Activated CD4-positive, alpha-beta T cell treated with anti-CD3 and anti-CD28 coated beads, Interleukin-2, amount 10 ng/mL, durations not matched to agents 24 days and 14 days (primary cell): ENCODE results near the gene TNFRSF4. TPM values are rescaled to one million over a fixed set of nuclear protein-coding genes. Genes with fewer than 3 reads are reported as not detected.

Source experiments
- DNase-seq: peaks from one replicate; pipeline ENCODE4 v3.0.0; 2022
- H3K27ac Mint-ChIP-seq: one replicate; pipeline ENCODE4 v1.8.0; 2022; ENCODE audit warnings: mild to moderate bottlenecking, mixed read lengths
- H3K27me3 Mint-ChIP-seq: one replicate; pipeline ENCODE4 v1.8.0; 2022; ENCODE audit warnings: mixed read lengths
- H3K36me3 Mint-ChIP-seq: one replicate; pipeline ENCODE4 v1.8.0; 2022; ENCODE audit warnings: low read depth, mild to moderate bottlenecking, mixed read lengths
- H3K4me1 Mint-ChIP-seq: one replicate; pipeline ENCODE4 v1.8.0; 2021; ENCODE audit warnings: mixed read lengths
- H3K4me3 Mint-ChIP-seq: one replicate; pipeline ENCODE4 v1.8.0; 2022; ENCODE audit warnings: mild to moderate bottlenecking, moderate library complexity, mixed read lengths
- H3K9me3 Mint-ChIP-seq: one replicate; pipeline ENCODE4 v1.8.0; 2021; ENCODE audit warnings: mixed read lengths
- intact Hi-C: fragments of 100-400 bp; cut with micrococcal nuclease; formaldehyde crosslinking; loops from one replicate; pipeline ENCODE4 v1.15.1; 2023
- total RNA-seq: library from RNA; stranded (reverse); gene quantifications from 2 replicates; pipeline ENCODE4 v1.2.3, GENCODE V29; 2022

The TNFRSF4 gene
- total RNA-seq, 1 donor from 2014 or later = 702 TPM

DNA sequence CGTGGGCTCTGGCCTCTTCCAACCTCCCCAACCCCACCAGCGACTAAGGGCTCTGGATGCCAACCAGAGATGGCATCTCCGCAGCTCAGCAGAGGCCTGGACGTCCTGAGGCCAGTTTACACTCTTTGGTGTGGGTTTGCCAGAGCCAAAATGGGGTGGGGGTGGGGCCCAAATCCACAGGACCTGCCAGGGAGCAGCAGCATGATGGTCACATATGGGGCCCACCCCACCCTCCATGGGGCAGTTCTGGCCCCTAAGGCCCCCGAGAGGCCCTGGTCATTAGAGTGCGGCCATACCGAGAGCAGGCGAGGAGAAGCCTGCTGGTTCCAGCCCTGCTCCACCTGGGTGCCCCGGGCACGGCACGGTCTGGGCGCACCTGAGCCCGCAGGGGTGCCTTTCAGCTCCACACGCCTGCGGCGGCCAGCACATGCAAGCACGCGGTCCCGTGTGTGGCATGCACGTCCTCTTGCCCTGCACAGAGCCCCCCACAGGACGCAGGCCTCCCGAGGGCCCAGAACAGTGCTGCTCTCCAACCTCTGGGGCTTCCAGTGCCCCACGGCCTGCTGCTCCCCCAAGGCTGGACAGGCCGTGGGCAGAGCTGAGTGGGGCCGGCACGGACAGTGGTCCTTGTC, 27.8 kb upstream of the TNFRSF4 start:
- H3K27me3 Mint-ChIP-seq = no peaks in the 10 kb centered on the region
- no peaks in the 10 kb centered on the region for H3K36me3 Mint-ChIP-seq
- H3K27ac Mint-ChIP-seq = no peak overlapping the region
- no peaks in the 10 kb centered on the region for H3K4me1 Mint-ChIP-seq
- DNase-seq = no peak
- intact Hi-C loops = no loop called here
- H3K4me3 Mint-ChIP-seq = no peak overlapping the region
- no peaks in the 10 kb centered on the region for H3K9me3 Mint-ChIP-seq

DNA sequence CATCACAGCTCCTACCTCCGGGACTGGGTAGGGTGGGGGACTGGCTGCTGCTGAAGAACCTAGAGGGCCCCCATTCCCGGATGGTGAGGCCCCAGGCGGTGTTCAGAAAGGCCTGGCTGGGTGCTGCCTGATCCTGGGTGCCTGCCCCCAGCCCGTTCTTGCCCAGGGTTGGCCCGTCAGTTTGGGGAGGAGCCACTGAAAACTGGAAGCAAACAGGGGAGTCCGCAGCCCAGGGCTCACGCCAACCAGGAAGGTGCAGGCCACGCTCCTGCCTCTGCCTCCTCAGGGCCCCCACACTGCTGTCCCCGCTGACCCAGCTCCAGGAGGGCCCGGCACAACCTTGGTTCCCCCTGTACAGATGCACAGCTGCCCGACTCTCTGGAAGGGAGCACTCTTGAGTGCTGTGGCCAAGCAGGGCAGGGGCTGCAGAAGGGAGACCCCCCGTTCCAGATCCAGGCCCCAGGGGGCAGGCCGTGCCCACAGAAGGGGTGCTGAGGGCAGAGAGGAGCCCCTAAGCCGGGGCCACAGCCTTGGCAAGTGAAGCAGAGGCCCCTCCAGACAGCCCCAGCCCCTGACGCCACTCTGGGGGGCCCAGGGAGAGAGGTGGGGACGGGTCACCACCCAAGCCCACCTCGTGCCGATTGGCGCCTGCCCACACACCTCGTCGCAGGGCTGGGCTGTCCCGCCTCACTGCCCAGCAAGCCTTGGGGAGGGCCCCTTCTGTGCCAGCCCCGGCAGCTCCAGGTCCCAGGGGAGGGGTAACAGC, 27.1 kb upstream of the TNFRSF4 start:
- intact Hi-C loops = no loop called here

DNA sequence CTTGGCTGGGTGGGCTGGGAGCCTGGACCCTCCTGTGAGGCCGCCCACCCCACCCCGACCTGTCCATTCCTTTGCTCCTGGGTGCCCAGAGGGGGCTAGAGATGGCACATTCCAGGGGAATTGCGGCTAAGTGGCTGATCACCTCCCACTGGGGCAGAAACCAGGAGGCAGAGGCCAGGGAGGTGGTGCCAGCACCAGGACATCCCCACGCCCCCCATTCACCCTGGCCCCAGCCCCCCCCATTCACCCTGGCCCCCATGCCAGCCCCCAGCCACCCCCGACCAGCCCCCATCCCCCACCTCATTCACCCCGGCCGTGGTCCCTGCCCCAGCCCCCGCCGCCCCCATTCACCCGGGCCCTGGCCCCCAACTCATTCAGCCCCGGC, 26.4 kb upstream of the TNFRSF4 start:
- Mint-ChIP-seq H3K4me1 (no peaks in the 10 kb centered on the region), H3K9me3 (no peaks in the 10 kb centered on the region), H3K4me3 (no peak overlapping the region), H3K27me3 (no peaks in the 10 kb centered on the region), H3K27ac (no peak overlapping the region), H3K36me3 (no peaks in the 10 kb centered on the region)
- intact Hi-C loops = no loop called here
- DNase-seq = no peak

More for the DNA sequence above, 27.1 kb upstream of the TNFRSF4 start:
- Mint-ChIP-seq H3K27ac (no peak overlapping the region), H3K36me3 (no peaks in the 10 kb centered on the region), H3K4me1 (no peaks in the 10 kb centered on the region), H3K4me3 (no peak overlapping the region), H3K27me3 (no peaks in the 10 kb centered on the region), H3K9me3 (no peaks in the 10 kb centered on the region)
- DNase-seq = no peak

DNA sequence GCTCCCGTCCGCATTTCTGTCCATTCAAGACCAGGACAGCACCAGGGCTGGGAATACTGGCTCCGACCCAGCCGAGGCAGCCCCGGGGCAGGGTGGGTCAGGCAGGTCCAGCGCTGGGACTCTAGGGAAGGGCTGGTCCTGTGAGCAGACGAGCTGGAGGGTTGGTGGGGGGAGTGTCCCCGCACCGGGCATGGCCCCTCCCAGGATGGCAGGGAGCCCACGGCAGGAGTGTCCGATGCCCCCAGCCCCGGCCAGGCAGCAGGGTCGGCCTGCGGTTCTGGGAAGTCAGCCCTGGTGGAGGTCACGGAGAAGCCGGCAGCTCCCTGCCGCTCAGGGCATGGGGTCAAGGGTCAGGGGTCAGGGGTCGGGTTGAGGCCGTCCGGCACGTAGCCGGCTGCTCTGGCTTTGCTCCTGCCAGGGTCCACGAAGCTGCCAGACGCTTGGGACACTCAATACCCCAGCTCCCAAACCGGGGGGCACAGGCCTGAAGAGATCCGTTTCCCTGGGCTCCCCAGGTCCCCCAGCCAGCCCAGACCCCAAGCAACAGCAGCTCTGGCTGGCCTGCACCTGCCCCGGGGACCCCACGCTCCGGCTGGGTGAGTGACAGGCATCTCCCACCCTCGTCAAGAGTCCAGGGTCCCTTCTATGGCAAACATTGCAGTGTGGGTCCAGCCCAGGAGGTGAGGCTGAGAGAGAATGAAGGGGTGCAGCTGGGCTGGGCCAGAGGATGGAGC, 25.8 kb upstream of the TNFRSF4 start:
- Mint-ChIP-seq H3K4me3 (no peak overlapping the region), H3K4me1 (no peaks in the 10 kb centered on the region), H3K9me3 (no peaks in the 10 kb centered on the region), H3K27me3 (no peaks in the 10 kb centered on the region), H3K27ac (no peak overlapping the region), H3K36me3 (peaks cover 3% of the 10 kb centered on the region)
- intact Hi-C loops = no loop called here
- DNase-seq = no peak

- no peaks in the 10 kb centered on the region for H3K9me3 Mint-ChIP-seq
- intact Hi-C loops = no loop called here
- H3K4me1 Mint-ChIP-seq = peaks cover 4% of the 10 kb centered on the region
- no peaks in the 10 kb centered on the region for H3K27me3 Mint-ChIP-seq
- no peak overlapping the region for H3K4me3 Mint-ChIP-seq
- peaks cover 8% of the 10 kb centered on the region for H3K36me3 Mint-ChIP-seq
- no peak for DNase-seq
- no peak overlapping the region for H3K27ac Mint-ChIP-seq
These were observed 25.3 kb upstream of the TNFRSF4 start for GRCh38 chr1:1239227-1239613.

DNA sequence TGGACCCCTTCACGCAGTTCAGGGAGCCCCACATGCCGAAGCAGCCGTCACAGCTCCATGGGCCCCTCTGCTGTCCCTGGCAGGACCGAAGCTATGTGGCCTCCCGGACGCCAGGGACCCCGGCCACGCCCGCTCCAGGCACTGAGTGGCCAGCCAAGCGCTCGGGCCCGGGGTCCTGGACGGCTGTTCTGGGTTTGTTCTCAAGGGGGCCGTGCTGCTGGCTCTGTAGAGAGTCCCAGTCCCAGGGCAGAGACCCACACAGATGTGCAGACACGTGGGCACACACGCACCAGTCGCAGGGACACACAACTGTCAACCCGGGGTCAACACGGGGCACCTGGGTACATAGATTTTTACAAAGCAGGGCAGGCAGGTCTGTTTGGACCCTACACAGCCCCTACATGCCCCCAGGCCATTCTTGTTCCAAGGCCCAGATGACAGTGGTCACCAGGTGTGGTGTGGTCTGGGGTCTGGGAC, 24.8 kb upstream of the TNFRSF4 start:
- H3K9me3 Mint-ChIP-seq = no peaks in the 10 kb centered on the region

GRCh38 chr1:1237874-1238701, 24.1 kb upstream of the TNFRSF4 start:
- Mint-ChIP-seq H3K36me3 (peaks cover 17% of the 10 kb centered on the region), H3K4me1 (peaks cover 12% of the 10 kb centered on the region), H3K9me3 (peaks cover 3% of the 10 kb centered on the region), H3K27ac (no peak overlapping the region), H3K27me3 (no peaks in the 10 kb centered on the region), H3K4me3 (no peak overlapping the region)
- DNase-seq = no peak
- intact Hi-C loops = no loop called here

More for the DNA sequence above, 24.8 kb upstream of the TNFRSF4 start:
- no peak for DNase-seq
- no peak overlapping the region for H3K4me3 Mint-ChIP-seq
- intact Hi-C loops = no loop called here
- H3K36me3 Mint-ChIP-seq = peaks cover 13% of the 10 kb centered on the region
- H3K4me1 Mint-ChIP-seq = peaks cover 8% of the 10 kb centered on the region
- no peak overlapping the region for H3K27ac Mint-ChIP-seq
- no peaks in the 10 kb centered on the region for H3K27me3 Mint-ChIP-seq

GRCh38 chr1:1236945-1237873, 23.3 kb upstream of the TNFRSF4 start:
- Mint-ChIP-seq H3K36me3 (peaks cover 17% of the 10 kb centered on the region), H3K9me3 (peaks cover 3% of the 10 kb centered on the region), H3K27ac (no peak overlapping the region), H3K4me3 (no peak overlapping the region), H3K27me3 (no peaks in the 10 kb centered on the region), H3K4me1 (peaks cover 12% of the 10 kb centered on the region)
- DNase-seq = no peak
- intact Hi-C loops = no loop called here

DNA sequence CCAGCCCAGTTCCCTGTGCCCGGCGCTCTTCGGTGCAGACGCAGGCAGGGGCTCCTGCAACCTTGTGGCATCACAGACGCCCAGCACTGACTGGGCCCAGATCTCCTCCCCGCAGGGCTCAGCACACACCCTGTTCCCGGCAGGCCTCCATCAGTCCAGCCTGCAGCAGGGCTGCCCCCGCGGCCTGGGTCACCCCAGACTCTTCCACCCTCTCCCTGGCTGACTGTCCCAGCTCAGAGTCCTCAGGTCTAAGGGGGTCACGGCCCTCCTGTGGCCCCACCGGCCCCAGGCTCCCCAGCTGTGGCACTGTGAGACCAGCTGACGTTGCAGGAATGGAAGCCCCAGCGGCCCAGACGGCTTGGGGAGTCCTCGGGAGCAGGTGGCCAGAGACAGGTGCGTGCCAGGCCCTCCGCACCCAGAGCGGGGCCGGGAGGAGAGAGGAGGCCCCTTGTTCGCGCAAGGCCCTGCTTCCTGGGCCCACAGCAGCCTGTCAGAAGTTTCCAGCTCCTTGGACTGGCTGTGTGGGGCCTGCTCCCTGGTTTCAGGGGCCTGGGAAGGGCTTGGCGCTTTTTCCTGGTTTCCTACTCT, 22.3 kb upstream of the TNFRSF4 start:
- H3K4me1 Mint-ChIP-seq = peaks cover 12% of the 10 kb centered on the region
- H3K27ac Mint-ChIP-seq = no peak overlapping the region
- H3K9me3 Mint-ChIP-seq = peaks cover 3% of the 10 kb centered on the region
- no peaks in the 10 kb centered on the region for H3K27me3 Mint-ChIP-seq
- DNase-seq = no peak
- intact Hi-C loops = no loop called here
- peaks cover 18% of the 10 kb centered on the region for H3K36me3 Mint-ChIP-seq
- H3K4me3 Mint-ChIP-seq = no peak overlapping the region

- Mint-ChIP-seq H3K27me3 (no peaks in the 10 kb centered on the region), H3K27ac (no peak overlapping the region), H3K4me3 (no peak overlapping the region), H3K36me3 (peaks cover 27% of the 10 kb centered on the region), H3K9me3 (peaks cover 3% of the 10 kb centered on the region), H3K4me1 (peaks cover 18% of the 10 kb centered on the region)
- intact Hi-C loops = no loop called here
- DNase-seq = no peak
These were observed 21.2 kb upstream of the TNFRSF4 start for GRCh38 chr1:1235016-1235744.

DNA sequence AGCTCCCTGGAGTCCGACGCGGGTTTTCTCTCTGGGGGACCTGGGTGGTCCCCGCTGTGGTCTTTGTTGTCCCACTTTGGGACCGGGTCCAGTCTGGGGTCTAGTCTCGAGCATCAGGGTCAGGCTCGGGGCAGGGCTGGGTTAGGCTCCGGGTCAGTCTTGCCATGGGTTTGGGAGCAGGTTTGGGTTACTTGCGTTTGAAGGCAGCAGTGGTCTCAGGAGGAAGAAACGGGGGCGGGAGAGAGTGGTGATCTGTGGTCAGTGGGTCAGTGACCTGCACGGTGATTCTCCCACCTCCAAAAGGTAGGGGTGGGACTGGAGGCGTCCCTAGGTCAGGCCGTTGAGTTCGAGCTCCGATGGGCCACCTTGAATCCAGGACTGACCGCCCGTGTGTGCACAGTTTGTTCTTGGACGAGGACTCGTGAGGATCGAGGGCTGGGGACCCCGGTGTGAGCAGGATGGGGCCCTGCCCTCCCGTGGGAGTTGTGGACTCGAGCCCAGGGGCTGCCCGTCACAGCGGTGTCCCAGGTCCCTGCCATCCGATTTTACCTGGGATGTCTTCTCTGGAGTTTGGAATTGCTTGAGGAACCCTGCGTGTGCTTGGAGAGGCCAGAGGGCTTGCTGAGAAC, 20.3 kb upstream of the TNFRSF4 start:
- intact Hi-C loops = no loop called here
- H3K9me3 Mint-ChIP-seq = peaks cover 3% of the 10 kb centered on the region
- DNase-seq = no peak
- peak overlapping the region; percentile 81 for H3K27ac Mint-ChIP-seq
- H3K27me3 Mint-ChIP-seq = no peaks in the 10 kb centered on the region
- H3K36me3 Mint-ChIP-seq = peaks cover 35% of the 10 kb centered on the region
- H3K4me1 Mint-ChIP-seq = peaks cover 26% of the 10 kb centered on the region
- H3K4me3 Mint-ChIP-seq = peak overlapping the region; percentile 74

DNA sequence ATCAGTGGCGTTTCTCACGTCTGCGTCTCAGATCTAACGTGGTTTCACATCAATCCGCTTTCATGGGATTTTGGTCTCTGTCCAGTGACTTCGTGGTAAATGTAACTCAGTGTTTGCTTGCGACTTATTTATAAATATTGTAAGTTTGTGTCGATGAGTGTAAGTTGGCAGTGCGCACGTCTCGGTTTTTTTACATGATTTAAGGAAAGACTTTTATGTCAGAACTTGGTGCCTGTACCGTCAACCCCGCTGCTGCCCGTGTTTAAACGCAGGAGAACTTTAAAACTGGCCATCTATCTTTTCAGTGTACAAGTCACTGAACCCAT, 19.6 kb upstream of the TNFRSF4 start:
- Mint-ChIP-seq H3K4me3 (peak overlapping the region; percentile 74), H3K9me3 (peaks cover 3% of the 10 kb centered on the region)
- intact Hi-C loops = no loop called here

More for the DNA sequence above, 19.6 kb upstream of the TNFRSF4 start:
- peak overlapping the region; percentile 81 for H3K27ac Mint-ChIP-seq
- H3K4me1 Mint-ChIP-seq = peaks cover 26% of the 10 kb centered on the region
- no peaks in the 10 kb centered on the region for H3K27me3 Mint-ChIP-seq
- peaks cover 38% of the 10 kb centered on the region for H3K36me3 Mint-ChIP-seq
- no peak for DNase-seq
